H1 (cell line): Measurements from ENCODE around the gene ZNF536. TPM values are rescaled to one million over a fixed set of nuclear protein-coding genes. Genes with fewer than 3 reads are reported as not detected.

ENCODE experiments used
- BRCA1 ChIP-seq: IDR thresholded peaks from 2 replicates; pipeline ENCODE4 v1.6.1; 2012; ENCODE audit warnings: low read depth, low read length, improper control_type of control experiment
- EZH2 ChIP-seq: fragments of 200-600 bp; sonication (generic); IDR thresholded peaks from 2 replicates; pipeline ENCODE4 v1.7.1; 2012; ENCODE audit warnings: low read depth, mild to moderate bottlenecking, moderate library complexity, low read length, inconsistent platforms; ENCODE audit not compliant: severe bottlenecking
- SIX5 ChIP-seq: IDR thresholded peaks from 2 replicates; pipeline ENCODE4 v1.6.1; 2011; ENCODE audit warnings: mild to moderate bottlenecking, low read depth, low read length
- TBP ChIP-seq: IDR thresholded peaks from 2 replicates; pipeline ENCODE4 v1.6.1; 2011; ENCODE audit warnings: low read depth, low read length, improper control_type of control experiment
- polyA plus RNA-seq, 7 experiments: library from polyadenylated mRNA; depleted of rRNA in 3 of 7; stranded (reverse) in 5 of 7; unstranded in 2 of 7; fragments of >200 nt in 5 of 7; fragments of 200-250 nt in 2 of 7; gene quantifications; 1 replicate in 5 of 7; 2 replicates in 1 of 7; 4 replicates in 1 of 7; pipeline versions ENCODE4 v1.2.1 to v1.2.3, GENCODE V29; 2011 to 2013; ENCODE audit warnings: missing spikeins in 2 of 7, mixed read lengths in 2 of 7
- total RNA-seq: library from RNA; stranded (reverse); fragmentation: NEBNext Ultra II Directional; extraction: Animal tissue kit (Norgen Biotek cat#: 25700); gene quantifications from 2 replicates; pipeline ENCODE4 v1.2.1, GENCODE V29; 2021
- TF ChIP-seq, protein P1 (sequence below): fragments of 300-600 bp; sonication (generic); IDR thresholded peaks from 2 replicates; pipeline ENCODE4 v1.7.1; 2012; ENCODE audit warnings: low read length, moderate library complexity, mild to moderate bottlenecking, inconsistent platforms; ENCODE audit not compliant: insufficient replicate concordance

ZNF536 gene
- total and polyA plus RNA-seq, 2 of the 8 experiments (the other 6 are each of a cell fraction or from before 2014, with no cell fraction given): 0.09 to 0.11 TPM

DNA sequence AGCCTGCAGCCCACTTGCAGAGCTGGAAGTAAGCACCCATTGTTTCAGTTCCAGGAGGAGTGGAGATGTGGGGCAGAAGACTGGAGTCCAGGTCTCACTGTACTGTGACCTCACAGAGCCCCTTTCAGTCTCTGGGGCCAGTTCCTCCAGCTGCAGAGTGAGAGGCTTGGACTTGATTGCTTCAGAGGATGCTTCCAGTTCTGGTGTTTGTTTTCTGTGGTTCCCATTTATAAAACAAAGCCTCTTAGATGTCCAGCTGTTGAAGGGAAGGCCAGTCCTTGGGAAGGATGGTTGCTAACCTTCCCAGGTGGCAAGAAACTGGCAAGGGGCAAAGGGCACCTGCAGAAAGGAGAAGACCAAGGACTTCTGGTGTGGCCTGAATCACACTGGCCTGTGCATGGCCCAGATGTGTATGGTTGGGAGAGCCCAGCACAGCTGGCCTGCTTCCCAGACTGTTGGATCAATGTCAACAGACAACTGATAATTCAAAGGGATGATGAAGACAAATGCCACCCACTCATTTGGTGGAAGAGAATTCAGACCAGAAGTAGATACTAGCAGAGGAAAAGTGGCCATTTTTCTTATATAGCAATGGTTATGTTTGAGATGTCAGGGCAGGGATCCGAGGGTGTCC is 218.5 kb downstream of the ZNF536 start (continued):
- TF ChIP-seq, protein P1, sequence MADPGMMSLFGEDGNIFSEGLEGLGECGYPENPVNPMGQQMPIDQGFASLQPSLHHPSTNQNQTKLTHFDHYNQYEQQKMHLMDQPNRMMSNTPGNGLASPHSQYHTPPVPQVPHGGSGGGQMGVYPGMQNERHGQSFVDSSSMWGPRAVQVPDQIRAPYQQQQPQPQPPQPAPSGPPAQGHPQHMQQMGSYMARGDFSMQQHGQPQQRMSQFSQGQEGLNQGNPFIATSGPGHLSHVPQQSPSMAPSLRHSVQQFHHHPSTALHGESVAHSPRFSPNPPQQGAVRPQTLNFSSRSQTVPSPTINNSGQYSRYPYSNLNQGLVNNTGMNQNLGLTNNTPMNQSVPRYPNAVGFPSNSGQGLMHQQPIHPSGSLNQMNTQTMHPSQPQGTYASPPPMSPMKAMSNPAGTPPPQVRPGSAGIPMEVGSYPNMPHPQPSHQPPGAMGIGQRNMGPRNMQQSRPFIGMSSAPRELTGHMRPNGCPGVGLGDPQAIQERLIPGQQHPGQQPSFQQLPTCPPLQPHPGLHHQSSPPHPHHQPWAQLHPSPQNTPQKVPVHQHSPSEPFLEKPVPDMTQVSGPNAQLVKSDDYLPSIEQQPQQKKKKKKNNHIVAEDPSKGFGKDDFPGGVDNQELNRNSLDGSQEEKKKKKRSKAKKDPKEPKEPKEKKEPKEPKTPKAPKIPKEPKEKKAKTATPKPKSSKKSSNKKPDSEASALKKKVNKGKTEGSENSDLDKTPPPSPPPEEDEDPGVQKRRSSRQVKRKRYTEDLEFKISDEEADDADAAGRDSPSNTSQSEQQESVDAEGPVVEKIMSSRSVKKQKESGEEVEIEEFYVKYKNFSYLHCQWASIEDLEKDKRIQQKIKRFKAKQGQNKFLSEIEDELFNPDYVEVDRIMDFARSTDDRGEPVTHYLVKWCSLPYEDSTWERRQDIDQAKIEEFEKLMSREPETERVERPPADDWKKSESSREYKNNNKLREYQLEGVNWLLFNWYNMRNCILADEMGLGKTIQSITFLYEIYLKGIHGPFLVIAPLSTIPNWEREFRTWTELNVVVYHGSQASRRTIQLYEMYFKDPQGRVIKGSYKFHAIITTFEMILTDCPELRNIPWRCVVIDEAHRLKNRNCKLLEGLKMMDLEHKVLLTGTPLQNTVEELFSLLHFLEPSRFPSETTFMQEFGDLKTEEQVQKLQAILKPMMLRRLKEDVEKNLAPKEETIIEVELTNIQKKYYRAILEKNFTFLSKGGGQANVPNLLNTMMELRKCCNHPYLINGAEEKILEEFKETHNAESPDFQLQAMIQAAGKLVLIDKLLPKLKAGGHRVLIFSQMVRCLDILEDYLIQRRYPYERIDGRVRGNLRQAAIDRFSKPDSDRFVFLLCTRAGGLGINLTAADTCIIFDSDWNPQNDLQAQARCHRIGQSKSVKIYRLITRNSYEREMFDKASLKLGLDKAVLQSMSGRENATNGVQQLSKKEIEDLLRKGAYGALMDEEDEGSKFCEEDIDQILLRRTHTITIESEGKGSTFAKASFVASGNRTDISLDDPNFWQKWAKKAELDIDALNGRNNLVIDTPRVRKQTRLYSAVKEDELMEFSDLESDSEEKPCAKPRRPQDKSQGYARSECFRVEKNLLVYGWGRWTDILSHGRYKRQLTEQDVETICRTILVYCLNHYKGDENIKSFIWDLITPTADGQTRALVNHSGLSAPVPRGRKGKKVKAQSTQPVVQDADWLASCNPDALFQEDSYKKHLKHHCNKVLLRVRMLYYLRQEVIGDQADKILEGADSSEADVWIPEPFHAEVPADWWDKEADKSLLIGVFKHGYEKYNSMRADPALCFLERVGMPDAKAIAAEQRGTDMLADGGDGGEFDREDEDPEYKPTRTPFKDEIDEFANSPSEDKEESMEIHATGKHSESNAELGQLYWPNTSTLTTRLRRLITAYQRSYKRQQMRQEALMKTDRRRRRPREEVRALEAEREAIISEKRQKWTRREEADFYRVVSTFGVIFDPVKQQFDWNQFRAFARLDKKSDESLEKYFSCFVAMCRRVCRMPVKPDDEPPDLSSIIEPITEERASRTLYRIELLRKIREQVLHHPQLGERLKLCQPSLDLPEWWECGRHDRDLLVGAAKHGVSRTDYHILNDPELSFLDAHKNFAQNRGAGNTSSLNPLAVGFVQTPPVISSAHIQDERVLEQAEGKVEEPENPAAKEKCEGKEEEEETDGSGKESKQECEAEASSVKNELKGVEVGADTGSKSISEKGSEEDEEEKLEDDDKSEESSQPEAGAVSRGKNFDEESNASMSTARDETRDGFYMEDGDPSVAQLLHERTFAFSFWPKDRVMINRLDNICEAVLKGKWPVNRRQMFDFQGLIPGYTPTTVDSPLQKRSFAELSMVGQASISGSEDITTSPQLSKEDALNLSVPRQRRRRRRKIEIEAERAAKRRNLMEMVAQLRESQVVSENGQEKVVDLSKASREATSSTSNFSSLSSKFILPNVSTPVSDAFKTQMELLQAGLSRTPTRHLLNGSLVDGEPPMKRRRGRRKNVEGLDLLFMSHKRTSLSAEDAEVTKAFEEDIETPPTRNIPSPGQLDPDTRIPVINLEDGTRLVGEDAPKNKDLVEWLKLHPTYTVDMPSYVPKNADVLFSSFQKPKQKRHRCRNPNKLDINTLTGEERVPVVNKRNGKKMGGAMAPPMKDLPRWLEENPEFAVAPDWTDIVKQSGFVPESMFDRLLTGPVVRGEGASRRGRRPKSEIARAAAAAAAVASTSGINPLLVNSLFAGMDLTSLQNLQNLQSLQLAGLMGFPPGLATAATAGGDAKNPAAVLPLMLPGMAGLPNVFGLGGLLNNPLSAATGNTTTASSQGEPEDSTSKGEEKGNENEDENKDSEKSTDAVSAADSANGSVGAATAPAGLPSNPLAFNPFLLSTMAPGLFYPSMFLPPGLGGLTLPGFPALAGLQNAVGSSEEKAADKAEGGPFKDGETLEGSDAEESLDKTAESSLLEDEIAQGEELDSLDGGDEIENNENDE: no peak
- no peak for TF ChIP-seq EZH2
- no peak for TF ChIP-seq SIX5
- no peak for TF ChIP-seq BRCA1
- TF ChIP-seq TBP: no peak
